ENCODE results near the gene LCE1D.

Gene LCE1D, protein sequence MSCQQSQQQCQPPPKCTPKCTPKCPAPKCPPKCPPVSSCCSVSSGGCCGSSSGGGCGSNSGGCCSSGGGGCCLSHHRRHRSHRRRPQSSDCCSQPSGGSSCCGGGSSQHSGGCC

DNA sequence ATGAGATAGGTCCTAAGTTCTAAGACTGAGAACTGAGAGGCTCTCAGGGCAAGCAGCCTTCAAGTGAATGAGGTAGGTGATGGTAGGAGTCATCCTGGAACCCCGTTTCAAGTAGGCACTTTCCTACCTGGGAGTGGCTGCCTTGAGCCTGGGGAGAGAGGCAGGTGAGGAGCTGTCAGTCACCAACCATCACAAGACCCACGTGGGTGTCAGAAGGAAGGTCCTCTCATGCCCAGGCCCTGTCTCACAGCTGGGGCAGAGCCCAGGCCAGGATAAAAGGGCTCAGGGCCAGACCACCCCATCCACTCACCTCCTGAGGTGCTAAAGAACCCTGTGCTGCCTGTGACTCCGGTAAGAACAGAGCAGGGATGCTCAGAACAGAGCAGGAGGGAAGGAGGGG lies at the start of gene LCE1D:
LCE1D (plus strand) TSS at position 301 of the 400 bp plus-strand sequence. CDS start 1,074 bp downstream, outside the sequence.
- no peak for DNase-seq

DNA sequence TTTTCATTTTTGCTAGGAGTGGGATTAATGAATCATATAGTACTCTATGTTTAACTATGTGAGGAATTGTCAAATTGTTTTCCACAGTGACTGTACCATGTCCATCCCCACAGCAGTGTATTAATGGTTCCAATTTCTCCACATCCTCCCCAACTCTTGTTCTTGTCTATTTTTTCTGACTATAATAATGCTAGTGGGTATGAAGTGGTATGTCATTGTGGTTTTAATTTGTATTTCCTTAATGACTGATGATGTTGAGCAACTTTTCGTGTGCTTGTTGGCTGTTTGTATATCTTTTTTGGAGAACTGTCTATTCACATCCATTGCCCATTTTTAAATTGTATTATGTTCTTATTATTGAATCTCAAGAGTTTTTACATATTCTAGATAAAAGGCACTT lies 48.7 kb upstream of the LCE1D start:
- no peak for DNase-seq

DNA sequence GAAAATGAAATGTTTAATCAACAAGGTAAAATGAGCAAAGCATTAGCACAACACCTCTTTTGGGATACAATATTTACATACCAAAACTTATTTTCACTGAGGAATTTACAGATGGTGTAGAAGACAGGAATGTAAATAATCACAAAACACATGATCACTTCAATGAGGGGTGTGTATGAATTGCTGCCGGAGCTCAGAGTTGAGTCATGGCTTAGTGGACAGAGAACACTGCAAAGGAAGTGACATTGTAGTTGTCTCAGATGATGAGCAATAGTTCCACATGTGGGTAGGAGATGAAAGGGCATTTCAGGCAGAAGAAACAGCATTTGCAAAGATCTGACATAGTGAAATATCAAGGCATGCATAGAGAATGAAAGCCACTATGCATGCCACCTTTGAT lies 44.3 kb upstream of the LCE1D start:
- no peak for DNase-seq

DNA sequence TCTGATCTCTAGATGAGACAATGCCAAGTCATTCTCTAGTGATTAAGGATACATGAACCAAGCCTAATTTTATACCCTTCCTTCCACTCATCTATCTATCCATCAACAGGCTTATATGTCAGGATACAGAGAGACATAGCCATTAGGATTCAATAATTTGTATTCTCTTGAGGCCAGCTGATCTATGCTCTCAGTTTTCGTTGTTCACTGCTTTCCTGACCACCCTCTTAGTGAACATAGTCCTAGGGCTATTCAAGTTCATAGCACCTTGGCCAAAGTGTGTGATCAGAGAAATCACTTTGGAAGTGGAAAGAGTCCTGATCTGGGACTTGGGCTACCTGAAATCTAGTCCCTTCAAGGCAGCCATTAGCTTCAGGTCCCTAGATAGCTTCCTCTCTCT lies 42.9 kb upstream of the LCE1D start:
- DNase-seq, result no peak

DNA sequence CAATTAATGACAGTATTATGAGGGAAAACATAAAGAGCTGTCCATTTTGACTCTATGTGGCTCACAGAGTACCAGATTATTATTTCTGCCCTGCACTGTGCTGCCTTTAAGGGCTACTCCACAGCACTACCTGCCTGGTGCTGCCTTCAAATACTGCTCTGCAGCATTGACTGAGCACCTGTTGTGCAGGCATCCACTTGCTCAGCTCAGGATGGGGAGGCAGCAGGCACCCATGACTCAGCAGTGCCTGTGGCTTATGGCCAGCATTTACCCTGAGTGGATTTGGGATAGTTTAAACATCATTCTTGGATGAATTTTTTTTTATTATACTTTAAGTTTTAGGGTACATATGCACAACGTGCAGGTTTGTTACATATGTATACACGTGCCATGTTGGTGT lies 39.6 kb upstream of the LCE1D start:
- no peak for DNase-seq

DNA sequence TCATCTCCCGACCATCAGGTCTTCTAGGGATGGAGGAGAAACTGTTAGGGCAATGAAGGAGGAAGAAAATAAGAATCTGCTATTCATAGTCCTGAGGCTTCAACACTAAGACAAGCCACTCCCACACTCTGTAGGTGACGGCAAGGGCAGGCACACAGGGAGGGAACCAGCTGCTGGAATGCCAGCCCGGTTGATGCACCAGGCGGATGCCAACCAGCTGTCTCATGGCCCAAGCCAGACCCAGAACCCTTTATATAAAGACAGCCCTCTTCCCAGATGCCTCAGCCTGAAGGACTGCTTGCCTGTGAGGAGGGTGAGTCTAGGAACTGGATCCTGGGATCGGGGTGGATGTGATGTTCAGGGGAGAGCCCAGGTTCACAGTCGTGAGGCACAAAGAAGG lies 38.8 kb upstream of the LCE1D start, which contains the start of gene KPRP:
KPRP (plus strand) TSS at position 279 of the 400 bp plus-strand sequence. CDS start 1,564 bp downstream, outside the sequence.
- no peak for DNase-seq

DNA sequence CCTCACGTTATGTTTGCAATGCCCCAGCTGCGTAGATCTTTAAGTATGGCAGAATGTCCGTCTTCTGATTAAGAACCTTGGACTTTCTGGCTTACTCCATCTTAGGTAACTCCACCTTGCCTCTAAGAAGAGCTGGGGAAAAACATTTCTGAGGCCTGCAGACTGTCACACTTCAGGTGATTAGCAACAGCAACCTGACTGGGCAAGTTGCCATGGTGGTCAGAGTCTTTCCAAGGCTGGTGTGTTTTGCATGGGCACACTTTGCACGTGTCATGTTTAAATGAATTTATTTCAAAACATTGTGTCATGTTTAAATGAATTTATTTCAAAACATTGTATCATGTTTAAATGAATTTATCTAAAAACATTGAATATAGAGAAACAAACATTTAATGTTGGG lies 37.9 kb upstream of the LCE1D start:
- DNase-seq, result no peak

DNA sequence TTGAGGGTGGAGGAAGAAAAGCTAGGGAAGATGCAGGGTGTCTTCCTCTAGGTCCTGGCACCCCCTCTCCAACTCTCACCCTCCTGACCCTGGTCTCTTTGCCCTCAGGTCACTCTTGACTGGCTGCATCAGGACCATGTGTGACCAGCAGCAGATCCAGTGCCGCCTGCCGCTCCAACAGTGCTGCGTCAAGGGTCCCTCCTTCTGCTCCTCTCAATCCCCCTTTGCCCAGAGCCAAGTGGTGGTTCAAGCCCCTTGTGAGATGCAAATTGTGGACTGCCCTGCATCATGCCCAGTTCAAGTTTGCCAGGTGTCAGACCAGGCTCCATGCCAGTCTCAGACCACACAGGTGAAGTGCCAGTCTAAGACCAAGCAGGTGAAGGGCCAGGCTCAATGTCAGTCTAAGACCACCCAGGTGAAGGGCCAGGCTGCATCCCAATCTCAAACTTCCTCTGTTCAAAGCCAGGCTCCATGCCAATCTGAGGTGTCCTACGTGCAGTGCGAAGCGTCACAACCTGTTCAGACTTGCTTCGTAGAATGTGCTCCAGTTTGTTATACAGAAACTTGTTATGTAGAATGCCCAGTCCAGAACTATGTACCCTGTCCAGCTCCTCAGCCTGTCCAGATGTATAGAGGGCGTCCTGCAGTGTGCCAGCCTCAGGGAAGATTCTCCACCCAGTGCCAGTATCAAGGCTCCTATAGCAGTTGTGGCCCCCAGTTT lies 36.9 kb upstream of the LCE1D start:
- no peak for DNase-seq

DNA sequence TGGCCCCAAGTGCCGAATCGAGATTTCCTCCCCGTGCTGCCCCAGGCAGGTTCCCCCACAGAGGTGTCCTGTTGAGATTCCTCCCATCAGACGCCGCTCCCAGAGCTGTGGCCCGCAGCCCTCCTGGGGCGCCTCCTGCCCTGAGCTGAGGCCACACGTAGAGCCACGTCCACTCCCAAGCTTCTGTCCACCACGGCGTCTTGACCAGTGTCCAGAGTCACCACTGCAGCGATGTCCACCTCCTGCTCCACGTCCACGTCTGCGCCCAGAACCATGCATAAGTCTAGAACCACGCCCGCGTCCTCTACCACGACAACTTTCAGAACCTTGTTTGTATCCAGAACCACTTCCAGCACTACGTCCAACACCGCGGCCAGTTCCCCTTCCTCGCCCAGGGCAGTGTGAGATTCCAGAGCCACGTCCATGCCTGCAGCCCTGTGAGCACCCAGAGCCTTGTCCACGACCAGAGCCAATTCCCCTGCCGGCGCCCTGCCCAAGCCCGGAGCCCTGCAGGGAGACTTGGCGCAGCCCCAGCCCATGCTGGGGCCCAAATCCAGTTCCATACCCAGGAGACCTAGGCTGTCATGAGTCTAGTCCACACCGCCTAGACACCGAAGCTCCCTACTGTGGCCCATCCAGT lies 35.9 kb upstream of the LCE1D start:
- DNase-seq, result no peak

DNA sequence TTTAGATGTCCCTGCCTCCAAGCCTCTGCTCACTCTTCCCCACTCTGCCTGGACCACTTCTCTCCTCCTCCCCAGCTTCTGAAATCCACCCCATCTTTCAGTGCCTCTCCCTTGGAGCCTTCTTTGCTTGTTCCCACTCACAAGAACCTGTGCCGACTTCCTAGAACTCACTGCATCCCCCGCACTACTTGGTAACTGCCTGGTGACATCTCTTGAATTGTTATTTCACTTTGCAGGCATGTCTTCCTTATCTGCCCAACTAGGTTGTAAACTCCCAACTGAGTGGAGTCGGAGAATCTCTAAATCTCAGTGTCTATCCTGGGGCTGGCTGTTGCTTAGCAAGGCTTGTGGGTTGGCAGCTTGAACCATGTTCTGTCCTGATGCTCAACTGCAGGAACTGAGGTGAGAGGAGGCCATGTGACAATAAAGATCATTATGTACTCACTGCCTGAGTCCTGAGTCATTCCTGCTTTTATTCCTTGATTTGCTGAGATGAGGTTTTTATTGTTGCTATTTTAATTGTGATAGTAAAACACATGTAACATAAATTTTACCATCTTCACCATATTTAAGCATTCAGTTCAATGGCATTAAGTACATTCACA lies 34.8 kb upstream of the LCE1D start:
- DNase-seq, result no peak

DNA sequence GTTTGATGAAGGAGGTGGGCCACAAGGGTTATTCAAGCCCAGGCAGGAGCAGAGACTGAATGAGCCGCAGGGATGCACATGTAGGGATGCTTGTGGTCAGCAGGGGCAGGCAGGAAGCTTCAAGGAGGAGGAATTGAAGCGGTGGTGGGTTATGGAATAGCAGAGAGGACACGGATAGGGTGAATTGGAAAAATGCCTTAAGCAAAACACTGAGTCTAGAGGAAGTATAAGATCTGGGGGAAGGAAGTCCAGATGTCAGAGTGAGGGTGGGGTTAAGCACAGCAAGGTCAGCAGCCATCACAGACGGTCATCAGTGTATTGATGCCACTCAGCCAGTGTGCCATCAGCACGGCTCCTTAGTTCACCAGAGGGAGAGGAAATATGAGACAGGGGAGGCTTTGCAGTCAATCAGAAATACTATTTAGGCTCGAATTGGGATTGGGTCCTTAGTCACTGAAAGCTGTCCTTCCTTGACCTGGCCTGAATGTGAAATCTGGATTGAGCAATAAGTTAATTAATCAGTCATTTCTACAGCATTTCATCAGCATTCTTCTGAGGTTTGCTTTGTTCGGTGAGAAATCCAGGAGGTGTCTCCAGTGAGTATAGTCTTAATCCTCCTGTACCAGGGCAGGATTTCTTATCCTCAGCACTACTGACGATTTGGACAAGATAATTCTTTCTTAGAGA lies 27.5 kb upstream of the LCE1D start:
- DNase-seq, result no peak

DNA sequence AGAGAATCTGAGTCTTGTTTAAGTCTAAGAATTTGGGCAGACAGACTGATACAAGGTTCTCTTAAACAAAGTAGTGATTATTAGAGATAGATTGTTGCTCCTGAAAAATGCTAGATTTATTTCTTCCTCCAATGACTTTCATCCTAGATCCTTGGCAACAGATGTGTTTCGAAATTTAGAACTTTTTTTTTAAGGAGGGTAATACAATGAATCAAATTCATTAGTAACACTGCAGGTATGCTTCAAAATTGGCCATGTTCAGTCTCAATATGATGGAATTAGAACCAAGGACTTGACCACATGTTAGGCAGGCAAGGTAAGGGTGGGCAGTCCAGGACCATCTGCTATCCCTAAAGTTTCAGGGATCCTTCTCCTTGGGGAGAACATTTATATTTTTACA lies 26.1 kb upstream of the LCE1D start:
- no peak for DNase-seq

DNA sequence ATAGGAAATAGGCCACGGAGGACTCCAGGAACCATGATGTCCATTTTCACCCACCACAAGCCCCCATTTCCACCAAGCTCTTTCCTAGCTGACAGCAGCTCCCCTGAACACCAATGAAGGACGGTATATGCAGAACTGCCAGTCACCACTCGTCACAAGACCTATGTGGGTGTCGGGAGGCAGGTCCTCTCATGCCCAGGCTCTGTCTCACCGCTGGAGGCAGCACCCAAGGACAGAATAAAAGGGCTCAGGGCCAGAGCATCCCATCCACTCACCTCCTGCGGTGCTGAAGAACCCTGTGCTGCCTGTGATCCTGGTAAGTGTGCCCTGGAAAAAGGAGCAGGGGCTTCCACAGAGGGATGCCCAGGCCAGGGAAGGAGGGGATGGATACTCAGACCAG lies 21.6 kb upstream of the LCE1D start, which contains the start of gene LCE1F:
LCE1F (plus strand) TSS at position 266 of the 400 bp plus-strand sequence. CDS start 1,232 bp downstream, outside the sequence.
- DNase-seq, result no peak

DNA sequence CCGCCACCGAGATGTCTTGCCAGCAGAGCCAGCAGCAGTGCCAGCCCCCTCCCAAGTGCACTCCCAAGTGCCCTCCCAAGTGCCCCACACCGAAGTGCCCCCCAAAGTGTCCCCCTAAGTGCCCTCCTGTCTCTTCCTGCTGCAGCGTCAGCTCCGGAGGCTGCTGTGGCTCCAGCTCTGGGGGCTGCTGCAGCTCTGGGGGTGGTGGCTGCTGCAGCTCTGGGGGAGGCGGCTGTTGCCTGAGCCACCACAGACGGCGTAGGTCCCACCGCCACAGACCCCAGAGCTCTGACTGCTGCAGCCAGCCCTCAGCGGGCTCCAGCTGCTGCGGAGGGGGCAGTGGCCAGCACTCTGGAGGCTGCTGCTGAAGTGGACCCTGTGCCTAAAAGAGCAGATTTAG lies 20.2 kb upstream of the LCE1D start:
- DNase-seq, result no peak

DNA sequence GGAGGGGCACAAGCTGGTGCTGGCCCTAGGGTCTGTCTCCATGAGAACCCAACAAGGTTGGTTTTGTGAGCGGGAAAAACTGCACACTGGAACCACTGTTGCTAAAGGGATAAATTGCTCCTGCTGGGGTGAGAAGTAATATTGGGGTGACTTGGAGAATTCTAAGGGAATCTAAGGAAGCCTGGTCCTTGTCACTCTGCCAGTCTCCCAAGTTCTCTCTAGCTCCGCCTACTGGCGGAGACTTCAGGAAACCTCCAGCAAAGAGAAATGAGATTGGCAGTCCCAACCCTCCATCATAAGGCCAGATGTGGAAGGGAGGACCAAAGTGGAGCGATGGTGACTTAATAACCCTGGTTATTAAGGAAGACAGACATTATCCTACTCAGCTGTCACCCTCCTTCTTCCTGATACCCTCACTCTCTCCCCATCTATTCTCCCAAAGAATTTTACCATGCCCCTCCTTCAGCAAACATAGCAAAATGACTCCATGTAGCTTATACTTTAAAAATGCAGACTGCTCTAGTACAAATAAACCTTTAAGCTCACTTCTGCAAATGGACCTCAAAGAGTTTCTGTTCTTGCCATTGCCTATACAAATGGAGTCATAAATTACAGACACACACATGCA lies 18.9 kb upstream of the LCE1D start:
- DNase-seq, result no peak

DNA sequence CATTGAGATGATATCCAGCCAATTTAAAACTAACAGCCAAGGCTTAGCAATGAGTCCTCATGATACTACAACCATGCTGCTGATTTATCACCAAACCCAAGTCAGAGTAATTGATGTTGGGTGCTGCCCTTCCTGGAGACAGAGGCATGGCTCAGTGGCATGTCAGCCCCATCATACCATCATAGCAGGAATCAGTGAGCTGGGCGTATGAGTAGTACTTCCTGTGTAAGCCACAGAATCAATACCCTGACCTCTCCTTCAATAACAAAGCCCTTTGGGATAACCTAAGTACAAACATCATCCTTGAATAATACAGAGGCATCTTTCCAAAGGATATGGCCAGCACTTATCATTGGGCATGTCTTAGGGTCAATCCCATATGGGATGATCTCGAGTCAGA lies 13.4 kb upstream of the LCE1D start:
- DNase-seq, result no peak

DNA sequence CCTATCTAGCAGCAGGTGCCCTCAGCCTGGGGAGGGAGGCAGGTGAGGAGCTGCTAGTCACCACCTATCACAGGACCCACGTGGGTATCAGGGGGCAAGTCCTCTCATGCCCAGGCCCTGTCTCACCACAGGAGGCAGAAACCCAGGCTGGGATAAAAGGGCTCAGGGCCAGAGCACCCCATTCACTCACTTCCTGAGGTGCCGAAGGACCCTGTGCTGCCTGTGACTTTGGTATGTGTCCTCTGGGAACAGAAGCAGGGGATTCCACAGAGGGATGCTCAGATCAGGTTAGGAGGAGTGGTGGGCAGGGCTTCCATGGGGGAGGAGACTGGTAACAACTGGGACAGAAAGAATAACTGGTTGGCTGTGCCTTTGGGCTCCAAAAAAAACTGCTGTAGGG lies 10.4 kb upstream of the LCE1D start, which contains the start of gene LCE1E:
LCE1E (plus strand) TSS at position 181 of the 400 bp plus-strand sequence. CDS start 1,043 bp downstream, outside the sequence.
- DNase-seq, result no peak

DNA sequence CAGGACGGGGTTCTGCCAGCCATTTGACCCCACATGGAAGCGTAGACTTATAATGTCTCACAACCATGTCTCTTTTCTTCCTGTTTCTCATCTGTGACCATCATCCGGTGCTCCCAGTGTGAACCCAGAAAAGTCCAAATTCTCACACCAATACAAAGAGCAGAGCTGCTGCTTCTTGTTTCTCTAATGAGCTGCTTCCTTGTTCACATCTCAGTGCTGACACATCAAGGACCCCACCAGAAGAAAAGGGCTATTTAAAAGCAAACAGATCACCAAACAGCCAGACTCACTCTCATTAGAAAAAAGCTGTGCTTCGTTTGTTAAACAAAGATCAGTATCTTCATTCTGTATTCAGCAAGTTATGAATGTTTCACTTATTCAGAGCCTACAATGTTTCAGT lies 835 bp upstream of the LCE1D start:
- DNase-seq, result no peak

DNA sequence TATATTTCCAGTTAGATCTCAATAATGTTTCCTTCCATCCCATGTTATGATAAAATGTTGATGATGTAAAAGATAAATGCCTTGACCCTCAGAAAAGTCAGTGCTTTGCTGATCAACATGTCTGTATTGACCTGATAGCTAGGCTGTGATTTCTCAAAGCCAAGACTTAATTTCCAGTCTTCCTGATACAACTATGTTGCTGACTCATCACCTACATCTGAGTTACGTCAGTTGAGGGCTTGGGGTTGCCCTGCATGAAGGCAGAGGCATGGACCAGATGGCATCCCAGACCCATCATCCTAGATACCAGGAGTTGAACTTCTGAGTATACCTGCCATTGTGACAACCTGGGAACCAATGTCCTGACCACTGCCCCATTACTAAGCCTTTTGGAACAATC lies 4.8 kb downstream of the LCE1D start:
- DNase-seq, result no peak

DNA sequence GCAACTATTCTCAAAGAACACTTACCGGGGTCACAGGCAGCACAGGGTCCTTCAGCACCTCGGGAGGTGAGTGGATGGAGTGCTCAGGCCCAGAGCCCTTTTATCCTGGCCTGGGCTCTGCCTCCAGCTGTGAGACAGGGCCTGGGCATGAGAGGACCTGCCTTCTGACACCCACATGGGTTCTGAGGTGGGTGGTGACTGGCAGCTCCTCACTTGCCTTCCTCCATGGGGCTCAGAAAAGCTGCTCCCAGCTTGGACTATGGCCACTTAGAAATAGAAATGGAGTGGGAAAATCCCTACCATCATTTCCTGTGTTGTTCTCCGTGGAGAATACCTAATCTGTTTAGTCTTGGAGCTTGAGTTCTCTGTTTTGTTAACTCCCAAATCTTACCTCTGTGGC lies 10.1 kb downstream of the LCE1D start, which contains the start of gene LCE1C:
LCE1C (minus strand) TSS at position 76 of the 400 bp plus-strand sequence. CDS start 1,173 bp downstream, outside the sequence.
- no peak for DNase-seq

DNA sequence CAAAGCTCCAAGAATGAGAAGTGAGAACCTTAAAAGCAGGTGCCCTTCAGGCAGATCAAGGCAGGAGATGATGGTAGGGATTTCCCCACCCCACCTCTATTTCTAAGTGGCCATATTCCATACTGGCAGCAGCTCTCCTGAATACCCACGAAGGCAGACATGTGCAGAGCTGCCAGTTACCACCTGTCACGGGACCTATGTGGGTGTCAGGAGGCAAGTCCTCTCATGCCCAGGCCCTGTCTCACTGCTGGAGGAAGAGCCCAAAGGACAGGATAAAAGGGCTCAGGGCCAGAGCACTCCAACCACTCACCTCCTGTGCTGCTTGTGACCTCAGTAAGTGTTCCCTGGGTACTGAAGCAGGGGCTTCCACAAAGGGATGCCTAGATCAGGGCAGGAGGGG lies 14.5 kb downstream of the LCE1D start:
- DNase-seq, result no peak

DNA sequence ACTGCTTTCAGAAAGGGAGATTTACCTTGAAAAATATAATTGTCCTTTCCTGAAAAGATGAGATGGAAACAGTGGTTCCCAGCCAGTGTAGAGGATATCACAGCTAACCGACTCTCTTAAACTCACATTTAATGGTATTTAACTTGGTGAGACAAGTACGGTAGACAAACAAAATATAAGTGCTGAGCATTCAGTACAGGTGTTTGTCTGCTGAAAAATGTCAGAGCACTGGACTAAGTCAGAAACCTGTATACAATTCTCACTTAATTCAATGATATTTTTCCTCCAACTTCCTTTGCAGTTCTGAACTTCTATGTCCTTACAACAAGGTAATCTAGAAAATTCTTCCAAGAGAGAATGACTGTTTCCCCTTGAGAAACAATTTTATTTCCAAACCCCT lies 15.2 kb downstream of the LCE1D start, which contains the start of gene LCE1B:
LCE1B (plus strand) TSS at position 301 of the 400 bp plus-strand sequence. CDS start 476 bp downstream, outside the sequence.
- DNase-seq, result no peak
